Mucosa of descending colon (tissue), 3 donors: ENCODE measurements around the gene PDSS2. TPM values are rescaled to one million over a fixed set of nuclear protein-coding genes. Genes with fewer than 3 reads are reported as not detected.

Experiments used
- ATAC-seq: fragments of 200-7000 bp; cut with Tn5 transposase; one replicate; pipeline ENCODE4 v1.9.1; 2020; ENCODE audit warnings: mild to moderate bottlenecking, moderate library complexity
- DNase-seq, 3 donors: peaks; one replicate each; pipeline ENCODE4 v3.0.0-alpha.2; 2020
- H3K36me3 ChIP-seq: fragments of 200-600 bp; one replicate; pipeline ENCODE4 v1.8.0; 2021; ENCODE audit warnings: low read depth, mild to moderate bottlenecking
- H3K4me1 ChIP-seq: fragments of 200-600 bp; one replicate; pipeline ENCODE4 v1.8.0; 2021; ENCODE audit warnings: low read depth, mild to moderate bottlenecking
- H3K4me3 ChIP-seq: fragments of 200-600 bp; one replicate; pipeline ENCODE4 v1.8.0; 2021; ENCODE audit warnings: mild to moderate bottlenecking
- H3K9me3 ChIP-seq: fragments of 200-600 bp; one replicate; pipeline ENCODE4 v1.8.0; 2021; ENCODE audit warnings: mild to moderate bottlenecking
- intact Hi-C, 2 donors: fragments of 100-400 bp; cut with DNase I in 1 of 2; cut with micrococcal nuclease in 1 of 2; formaldehyde crosslinking; loops; one replicate each; pipeline versions ENCODE4 v1.11.0 to v1.11.1; 2022; cut with DNase I, micrococcal nuclease
- total RNA-seq, 3 donors: library from RNA; stranded (reverse); fragmentation: NEBNext Ultra II Directional in 2 of 3; extraction: Animal tissue kit (Norgen Biotek cat#: 25700) in 2 of 3; gene quantifications; one replicate each; pipeline versions ENCODE4 v1.2.1 to v1.2.4, GENCODE V29; 2021 to 2023
- TF ChIP-seq, protein P1 (sequence below): fragments of 200-600 bp; IDR thresholded peaks from one replicate; pipeline ENCODE4 v1.8.0; 2022; ENCODE audit warnings: antibody characterized with exemption, mild to moderate bottlenecking
- donor health status: DM: no; HTN: no; CAD: no; lungs with moderate emphysema.
- donor health status: DM: no; HTN: no; CAD: no.
- donor health status: DM: no; HTN: yes; CAD: no.

The PDSS2 gene
- total RNA-seq, 3 donors from 2014 or later = 16.2 to 26.3 (median 25.6) TPM

DNA sequence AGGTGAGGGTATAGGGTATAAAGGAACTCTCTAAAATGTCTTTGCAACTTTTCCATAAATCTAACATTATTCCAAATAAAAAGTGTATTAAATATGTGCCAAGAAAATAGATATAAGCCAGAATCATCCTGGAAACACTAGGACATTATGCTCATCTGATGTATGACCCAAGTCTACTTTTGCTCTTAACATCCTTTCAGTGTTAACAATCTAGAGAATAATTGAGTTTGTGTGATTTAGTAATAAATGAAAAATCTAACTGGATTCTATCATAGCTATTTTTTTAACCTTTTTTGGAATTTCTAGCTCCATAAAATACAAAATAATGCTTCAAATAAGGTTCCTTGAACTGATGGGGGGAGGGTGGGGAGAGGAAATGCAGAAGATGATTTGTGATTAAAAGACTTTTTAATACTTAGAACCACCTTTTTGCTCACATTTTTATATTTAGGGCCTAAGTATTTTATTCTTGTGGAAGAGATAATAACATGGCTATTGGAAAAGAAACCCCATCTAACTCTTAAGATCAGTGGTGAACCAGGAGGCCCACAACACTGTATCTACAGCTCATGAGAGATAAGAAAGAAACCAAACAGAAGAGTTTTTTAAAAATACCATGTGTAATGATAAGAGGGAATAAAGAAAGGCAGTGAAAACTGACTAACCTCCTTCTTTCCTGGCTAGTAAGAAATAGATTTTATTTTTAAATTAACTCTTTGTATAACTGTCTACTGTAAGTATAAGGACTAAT lies 68.5 kb downstream of the PDSS2 start:
- Histone ChIP-seq H3K36me3 (no peaks in the 10 kb centered on the region), H3K4me1 (peaks cover 4% of the 10 kb centered on the region), H3K4me3 (no peak overlapping the region), H3K9me3 (peaks cover 10% of the 10 kb centered on the region)
- intact Hi-C loops = no loop called here
- DNase-seq (no peak), ATAC-seq (no peak)
- TF ChIP-seq, protein P1, sequence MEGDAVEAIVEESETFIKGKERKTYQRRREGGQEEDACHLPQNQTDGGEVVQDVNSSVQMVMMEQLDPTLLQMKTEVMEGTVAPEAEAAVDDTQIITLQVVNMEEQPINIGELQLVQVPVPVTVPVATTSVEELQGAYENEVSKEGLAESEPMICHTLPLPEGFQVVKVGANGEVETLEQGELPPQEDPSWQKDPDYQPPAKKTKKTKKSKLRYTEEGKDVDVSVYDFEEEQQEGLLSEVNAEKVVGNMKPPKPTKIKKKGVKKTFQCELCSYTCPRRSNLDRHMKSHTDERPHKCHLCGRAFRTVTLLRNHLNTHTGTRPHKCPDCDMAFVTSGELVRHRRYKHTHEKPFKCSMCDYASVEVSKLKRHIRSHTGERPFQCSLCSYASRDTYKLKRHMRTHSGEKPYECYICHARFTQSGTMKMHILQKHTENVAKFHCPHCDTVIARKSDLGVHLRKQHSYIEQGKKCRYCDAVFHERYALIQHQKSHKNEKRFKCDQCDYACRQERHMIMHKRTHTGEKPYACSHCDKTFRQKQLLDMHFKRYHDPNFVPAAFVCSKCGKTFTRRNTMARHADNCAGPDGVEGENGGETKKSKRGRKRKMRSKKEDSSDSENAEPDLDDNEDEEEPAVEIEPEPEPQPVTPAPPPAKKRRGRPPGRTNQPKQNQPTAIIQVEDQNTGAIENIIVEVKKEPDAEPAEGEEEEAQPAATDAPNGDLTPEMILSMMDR = no peak

DNA sequence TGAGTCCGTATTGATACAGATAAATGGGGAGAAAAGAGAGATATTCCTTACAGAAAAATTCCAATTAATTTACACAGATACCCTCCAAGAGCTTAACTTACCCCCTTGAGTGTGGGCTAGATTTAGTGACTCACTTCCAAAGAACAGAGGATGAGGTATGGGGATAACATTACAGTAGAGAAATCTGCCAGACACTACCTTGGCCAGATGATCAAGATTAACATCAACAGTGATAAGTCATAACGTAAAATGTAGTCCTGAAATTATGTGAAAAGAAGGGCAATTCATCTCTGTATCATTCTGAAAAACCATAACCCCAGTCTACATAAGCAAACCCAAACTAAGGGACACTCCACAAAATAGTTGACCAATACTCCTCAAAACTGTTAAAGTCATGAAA lies 69.3 kb downstream of the PDSS2 start:
- TF ChIP-seq, protein P1 = no peak
- no peaks in the 10 kb centered on the region for H3K36me3 ChIP-seq
- peaks cover 10% of the 10 kb centered on the region for H3K9me3 ChIP-seq
- intact Hi-C loops = no loop called here
- H3K4me3 ChIP-seq = no peak overlapping the region
- DNase-seq (no peak), ATAC-seq (no peak)
- H3K4me1 ChIP-seq = no peaks in the 10 kb centered on the region

- Histone ChIP-seq H3K4me1 (no peaks in the 10 kb centered on the region), H3K9me3 (no peaks in the 10 kb centered on the region), H3K4me3 (no peak overlapping the region), H3K36me3 (no peaks in the 10 kb centered on the region)
- intact Hi-C loops = no loop called here
- TF ChIP-seq, protein P1 = no peak
- DNase-seq (no peak), ATAC-seq (no peak)
Measured at GRCh38 chr6:107386904-107387303, 72.5 kb downstream of the PDSS2 start.

- no peaks in the 10 kb centered on the region for H3K36me3 ChIP-seq
- H3K4me1 ChIP-seq = no peaks in the 10 kb centered on the region
- TF ChIP-seq, protein P1 = no peak
- DNase-seq (no peak), ATAC-seq (no peak)
- H3K9me3 ChIP-seq = no peaks in the 10 kb centered on the region
- no peak overlapping the region for H3K4me3 ChIP-seq
- intact Hi-C loops = no loop called here
Measured at GRCh38 chr6:107386340-107386739, 73.0 kb downstream of the PDSS2 start.

DNA sequence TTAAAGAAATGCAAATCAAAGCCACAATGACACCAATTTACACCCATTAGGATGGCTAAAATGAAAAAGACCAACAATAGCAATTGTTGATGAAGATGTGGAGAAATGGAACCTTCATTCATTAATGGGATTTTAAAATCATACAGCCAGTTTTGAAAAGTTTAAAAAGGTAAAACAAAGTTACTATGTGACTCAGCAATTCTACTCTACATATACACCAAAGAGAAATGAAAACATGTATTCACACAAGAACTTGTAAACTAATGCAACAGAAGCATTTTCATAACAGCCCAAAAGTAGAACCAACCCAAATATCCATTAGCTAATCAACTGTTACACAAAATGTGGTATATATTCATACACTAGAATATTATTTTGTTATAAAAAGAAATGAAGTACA lies 75.7 kb downstream of the PDSS2 start:
- H3K4me1 ChIP-seq = no peaks in the 10 kb centered on the region
- TF ChIP-seq, protein P1 = no peak
- intact Hi-C loops = no loop called here
- H3K36me3 ChIP-seq = no peaks in the 10 kb centered on the region
- H3K4me3 ChIP-seq = no peak overlapping the region
- no peaks in the 10 kb centered on the region for H3K9me3 ChIP-seq
- ATAC-seq (no peak), DNase-seq (no peak)
